HCT116 (cell line): Measurements from ENCODE around the gene ELOF1.

Source experiments
- CEBPB ChIP-seq: IDR thresholded peaks from 2 replicates; pipeline ENCODE4 v1.6.1; 2012; ENCODE audit warnings: low read depth
- CTCF ChIP-seq, 3 experiments: fragments of 200-600 bp in 1 of 3; sonication (generic) in 1 of 3; IDR thresholded peaks in 2 of 3; conservative IDR thresholded peaks in 1 of 3; 2 replicates each; pipeline ENCODE4 v1.5.1; 2012 to 2017; ENCODE audit warnings: low read depth in 2 of 3, low read length in 2 of 3, antibody characterized with exemption in 1 of 3, borderline replicate concordance in 1 of 3, control low read depth in 1 of 3, mild to moderate bottlenecking in 1 of 3, mixed read lengths in 1 of 3, mixed run types in 1 of 3, moderate library complexity in 1 of 3; ENCODE audit not compliant: insufficient read depth in 1 of 3
- POLR2AphosphoS5 ChIP-seq: IDR thresholded peaks from 2 replicates; pipeline ENCODE4 v1.6.1; 2011; ENCODE audit warnings: mild to moderate bottlenecking, low read depth, low read length, moderate library complexity
- ZBTB33 ChIP-seq: IDR thresholded peaks from 2 replicates; pipeline ENCODE4 v1.6.1; 2011; ENCODE audit warnings: mild to moderate bottlenecking, low read length, moderate library complexity; ENCODE audit not compliant: insufficient replicate concordance; ENCODE audit errors: extremely low read depth

GRCh38 chr19:11505032-11505503 lies 54.0 kb downstream of the ELOF1 start:
- TF ChIP-seq CTCF (IDR thresholded peaks at IDR 0.05 in 2 of 3, conservative IDR thresholded peaks at IDR 0.05 in 1 of 3; ENCODE audit: borderline replicate concordance in 1 of 3, insufficient read depth in 1 of 3, low read depth in 2 of 3, low read length in 2 of 3) (no peak), ZBTB33 (no peak), CEBPB (no peak), POLR2AphosphoS5 (peak; percentile 50)
